Activated CD4-positive, alpha-beta T cell treated with anti-CD3 and anti-CD28 coated beads, Interleukin-2, amount 50 U/mL, for 1 hour (primary cell): ENCODE data around the gene ROR1.
"Not testable (repeated sequence)": the region's sequence is repeated elsewhere in the genome, so short reads cannot be mapped to it uniquely, and the experiment has no call there.

Experiments used
- DNase-seq: peaks from one replicate; pipeline ENCODE4 v3.0.0-alpha.2; 2020

The ROR1 gene

DNA sequence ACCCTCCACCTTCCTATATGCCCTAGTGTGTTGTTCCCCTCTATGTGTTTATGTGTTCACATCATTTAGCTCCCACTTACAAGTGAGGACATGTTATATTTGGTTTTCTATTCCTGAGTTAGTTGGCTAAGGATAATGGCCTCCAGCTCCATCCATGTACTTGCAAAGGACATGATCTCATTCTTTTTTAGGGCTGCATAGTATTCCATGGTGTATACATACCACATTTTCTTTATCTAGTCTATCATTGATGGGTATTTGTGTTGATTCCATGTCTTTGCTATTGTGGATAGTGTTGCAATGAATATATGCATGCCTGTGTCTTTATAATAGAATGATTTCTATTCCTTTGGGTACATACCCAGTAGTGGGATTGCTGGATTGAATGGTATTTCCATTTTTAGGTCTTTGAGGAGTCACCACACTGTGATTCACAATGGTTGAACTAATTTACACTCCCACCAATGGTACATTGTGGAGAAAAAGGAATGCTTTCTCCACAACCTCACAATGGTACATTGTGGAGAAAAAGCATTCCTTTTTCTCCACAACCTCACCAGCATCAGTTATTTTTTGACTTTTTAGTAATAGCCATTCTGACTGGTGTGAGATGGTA lies 52.5 kb downstream of the ROR1 start:
- DNase-seq: not testable (repeated sequence)

DNA sequence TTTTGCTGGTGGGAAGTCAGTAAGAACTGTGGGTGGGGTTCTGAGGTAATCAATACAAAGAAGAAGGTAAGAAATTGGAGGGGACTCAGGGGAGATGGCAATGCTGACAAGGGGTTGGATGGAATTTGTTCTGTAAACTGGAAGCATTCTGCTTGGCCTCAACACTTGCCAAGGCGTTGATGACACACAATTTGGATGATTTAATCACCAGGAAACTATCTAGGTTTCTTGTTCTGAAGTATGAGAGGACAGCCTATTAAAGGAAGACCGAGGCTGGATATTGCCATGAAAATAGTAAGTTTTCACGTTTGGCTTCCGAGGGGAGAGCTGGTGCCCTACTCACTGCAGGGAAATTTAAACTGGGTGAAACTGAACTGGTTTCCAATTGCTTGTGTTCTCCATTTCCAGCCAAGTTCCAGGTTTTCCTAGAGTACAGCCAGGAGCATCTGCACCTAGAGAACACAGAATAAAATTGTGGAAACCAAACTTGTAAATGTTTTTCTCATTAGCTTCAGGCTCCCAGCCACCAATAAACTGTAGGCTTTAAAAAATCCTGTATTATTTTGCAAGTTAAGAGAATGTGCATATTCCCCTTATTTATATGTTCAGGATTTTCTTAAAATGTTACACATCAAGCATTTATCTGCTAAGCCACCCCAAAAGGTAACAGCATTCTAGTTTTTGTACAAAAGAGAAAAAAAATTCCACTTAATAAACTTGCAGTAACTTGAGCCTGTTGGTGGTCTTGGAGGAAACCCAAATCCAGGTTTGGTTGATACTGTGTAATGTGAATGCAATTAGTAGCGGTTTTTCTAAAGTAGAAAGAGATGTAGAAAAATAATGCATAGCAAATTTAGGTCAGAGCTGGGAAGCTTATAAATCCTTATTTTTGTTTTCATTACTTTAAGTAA lies 53.8 kb downstream of the ROR1 start:
- DNase-seq: no peak

DNA sequence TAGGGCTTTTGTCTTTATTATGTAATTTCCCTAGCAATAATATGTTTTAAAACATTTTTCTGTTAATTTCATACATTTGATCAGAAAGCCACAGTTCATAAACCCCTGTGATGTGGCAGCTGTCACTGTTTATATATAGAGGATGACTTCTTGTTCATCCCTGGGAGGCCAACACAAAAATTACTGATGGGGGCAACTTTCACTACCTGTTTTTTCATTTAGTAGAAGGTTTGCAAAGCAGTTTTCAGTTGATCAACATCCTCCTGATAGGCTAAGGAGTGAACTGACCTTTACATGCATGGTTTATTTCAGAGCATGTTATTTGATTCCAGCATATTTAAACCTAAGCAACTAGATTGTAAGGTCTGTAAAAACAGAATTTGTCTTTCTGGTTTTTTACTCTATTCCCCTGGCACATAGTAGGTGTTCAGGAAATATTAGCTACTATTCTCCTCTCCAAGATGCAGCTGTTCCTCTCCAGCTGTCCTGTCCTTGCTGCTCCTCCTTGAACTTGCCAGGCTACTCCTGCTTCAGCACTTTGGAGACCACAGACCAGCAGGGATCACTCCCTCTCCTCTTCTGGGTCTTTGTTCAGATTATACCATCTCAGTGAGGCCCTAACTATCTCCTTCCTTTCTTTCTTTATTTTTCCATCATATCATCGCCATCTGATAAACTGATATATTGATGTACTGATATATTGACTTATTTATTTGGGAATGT lies 54.7 kb downstream of the ROR1 start:
- DNase-seq: no peak

DNA sequence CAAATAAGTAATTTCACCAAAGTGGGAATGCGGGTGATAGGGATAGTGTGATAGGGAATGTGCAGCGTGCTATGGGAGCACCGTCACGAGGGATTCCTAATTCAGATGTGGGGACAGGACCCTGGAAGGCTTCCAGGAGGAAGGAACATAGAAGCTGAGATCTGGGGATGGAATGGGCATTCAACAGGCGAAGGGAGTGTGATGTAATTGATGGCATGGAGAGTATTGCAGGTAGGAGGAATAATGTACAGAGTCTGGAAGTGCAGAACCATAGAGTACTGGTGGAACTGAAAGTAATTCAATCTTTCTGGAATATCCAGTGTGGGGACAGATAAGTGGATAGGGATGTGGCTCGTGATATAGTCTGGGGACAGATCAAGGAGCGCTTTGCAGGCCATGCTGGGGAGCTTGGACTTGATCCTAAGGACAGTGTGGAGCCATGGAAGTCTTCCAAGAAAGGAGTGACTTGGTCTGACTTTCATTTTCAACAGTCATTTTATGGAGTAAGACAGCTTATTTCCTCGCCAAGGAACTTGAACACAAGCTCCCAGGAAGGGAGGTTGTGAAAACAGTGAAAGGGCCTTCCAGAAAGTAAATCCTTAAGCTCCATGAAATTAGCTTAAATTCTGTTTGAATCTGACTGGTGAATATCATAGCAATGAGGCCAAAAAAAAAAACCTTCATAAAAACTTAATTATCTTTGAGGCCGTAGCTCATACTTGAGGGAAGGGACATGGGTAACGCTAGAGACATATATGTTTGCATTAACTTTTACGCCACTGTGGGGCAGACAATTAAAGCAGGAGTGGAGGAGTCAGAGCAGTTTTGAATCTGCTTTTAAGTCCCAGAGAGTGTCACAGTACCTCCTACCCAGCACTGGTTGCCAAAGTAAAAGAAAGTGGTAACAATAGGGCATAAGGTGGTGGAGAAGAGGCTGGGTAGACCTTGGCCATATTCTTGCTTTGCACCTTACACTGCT lies 55.8 kb downstream of the ROR1 start:
- DNase-seq: no peak

DNA sequence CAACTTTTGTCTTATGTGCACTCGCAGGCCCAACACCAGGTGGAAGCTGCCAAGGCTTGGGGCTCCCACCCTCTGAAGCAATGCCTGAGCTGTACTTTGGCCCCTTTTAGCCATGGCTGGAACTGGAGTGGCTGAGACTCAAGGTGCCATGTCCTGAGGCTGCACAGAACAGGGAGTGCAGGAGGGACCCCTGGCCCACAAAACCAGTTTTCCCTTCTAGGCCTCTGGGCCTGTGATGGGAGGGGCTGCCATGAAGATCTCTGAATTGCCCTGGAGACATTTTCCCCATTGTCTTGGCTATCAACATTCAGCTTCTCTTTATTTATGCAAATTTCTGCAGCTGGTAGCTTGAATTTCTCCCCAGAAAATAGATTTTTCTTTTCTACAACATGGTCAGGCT lies 57.6 kb downstream of the ROR1 start:
- no peak for DNase-seq

DNA sequence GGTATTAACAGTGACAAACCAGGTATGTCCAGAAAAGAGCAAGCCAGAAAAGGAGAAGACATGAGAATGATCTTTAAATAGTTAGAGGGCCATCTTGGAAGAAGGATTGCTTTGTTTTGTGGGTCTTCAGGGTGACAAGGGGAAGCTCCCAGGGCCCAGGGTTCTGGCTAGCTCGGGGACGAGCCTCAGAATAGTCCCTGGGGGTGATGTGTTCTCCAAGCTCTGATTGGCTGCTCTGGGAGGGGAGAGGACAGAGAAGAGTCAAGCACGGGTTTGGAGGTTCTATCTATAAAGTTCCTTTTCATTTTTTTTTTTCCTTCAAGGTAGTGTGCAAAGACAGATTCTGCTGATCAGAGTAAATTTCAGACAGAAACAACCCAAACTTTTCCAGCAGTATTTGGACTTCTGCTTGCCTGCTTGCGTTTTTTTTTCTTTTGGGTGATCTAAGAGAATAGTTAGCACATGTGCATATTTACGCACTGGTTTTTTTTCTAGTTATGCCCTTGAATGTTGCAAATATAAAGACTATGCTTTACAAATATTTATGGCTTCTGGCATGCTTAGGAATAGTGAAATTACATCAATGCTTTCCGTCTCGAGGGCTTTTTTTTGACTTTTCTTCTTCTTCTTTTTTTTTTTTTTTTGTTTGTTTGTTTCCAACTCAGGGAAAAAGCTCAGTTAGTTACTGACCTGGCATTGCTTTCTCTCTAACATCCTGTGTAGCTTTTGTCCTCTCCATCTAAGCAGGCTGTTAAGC lies 59.7 kb downstream of the ROR1 start:
- no peak for DNase-seq

DNA sequence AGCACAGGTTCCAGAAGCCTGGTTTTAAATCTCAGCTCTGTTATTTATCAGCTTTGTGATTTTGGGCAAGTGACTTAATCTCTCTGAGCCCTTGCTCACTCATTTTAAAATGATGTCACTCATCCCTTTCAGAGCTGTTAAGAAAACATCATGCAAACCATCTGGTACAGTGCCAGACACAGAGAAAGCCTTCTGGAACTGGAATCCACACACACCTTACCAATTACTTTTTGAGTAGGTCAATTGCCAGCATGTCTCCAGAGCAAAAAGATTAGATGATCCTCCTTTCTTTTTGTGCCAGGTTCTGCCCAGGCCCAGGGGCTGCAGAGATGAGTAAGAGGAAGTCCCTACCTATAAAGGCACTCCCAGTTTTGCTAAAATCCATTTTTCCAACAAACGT lies 61.3 kb downstream of the ROR1 start:
- DNase-seq: no peak

DNA sequence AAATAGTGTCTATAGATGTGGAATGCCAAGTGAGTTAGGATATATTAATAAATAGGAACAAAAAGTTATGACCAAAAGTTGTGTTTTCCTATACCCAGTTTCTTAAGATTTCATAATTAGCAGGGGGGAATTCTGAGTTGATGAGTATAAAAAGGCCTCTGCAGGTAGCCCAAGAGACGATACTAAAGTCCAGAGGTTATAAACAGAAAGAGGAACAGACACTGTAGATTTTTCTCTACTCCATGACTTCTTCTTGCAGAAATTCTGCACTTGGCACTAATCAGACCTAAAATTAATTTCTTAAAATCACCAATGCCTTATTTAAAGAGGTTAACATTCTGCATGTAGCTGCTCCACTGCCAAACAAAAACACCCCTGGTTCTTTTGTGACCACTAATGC lies 62.6 kb downstream of the ROR1 start:
- DNase-seq: no peak

DNA sequence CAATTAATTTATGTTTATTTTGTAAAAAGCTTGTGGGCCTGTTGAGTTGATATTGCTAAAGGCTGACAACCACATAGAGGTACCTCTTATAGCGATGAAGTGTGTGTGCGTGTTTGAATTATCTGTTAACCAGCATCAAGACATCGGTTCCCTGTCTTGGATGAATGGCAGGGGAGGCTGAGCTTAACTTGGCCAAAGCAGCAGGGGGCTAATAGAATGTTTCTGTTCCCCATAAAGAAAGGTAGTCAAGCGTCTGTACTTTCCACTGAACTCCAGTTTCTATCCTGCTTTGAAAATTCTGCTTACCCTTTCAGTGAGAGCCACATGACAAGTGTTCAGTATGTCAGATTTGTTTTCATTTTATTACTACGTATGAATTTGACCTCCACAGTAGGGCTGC lies 63.0 kb downstream of the ROR1 start:
- no peak for DNase-seq

DNA sequence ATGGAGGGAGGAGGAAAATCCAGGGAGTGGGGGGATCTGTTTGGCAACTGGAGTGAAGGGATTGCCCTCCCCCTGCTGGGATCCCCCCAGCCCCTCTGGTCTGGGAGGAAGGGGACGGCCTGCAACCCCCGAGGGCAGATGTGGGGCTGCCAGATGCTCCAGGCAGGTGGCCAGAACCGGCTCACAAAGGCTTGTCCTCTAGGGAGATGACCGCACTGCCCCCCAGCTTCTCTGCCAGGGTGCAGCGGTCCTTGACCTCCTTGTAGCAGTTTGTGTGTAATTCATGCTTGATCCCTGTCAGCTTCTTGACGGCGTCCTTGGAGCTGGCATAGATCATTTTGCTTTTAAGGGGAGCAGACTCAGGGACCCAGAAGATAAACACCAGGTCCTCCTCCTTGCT lies 69.2 kb downstream of the ROR1 start:
- no peak for DNase-seq

DNA sequence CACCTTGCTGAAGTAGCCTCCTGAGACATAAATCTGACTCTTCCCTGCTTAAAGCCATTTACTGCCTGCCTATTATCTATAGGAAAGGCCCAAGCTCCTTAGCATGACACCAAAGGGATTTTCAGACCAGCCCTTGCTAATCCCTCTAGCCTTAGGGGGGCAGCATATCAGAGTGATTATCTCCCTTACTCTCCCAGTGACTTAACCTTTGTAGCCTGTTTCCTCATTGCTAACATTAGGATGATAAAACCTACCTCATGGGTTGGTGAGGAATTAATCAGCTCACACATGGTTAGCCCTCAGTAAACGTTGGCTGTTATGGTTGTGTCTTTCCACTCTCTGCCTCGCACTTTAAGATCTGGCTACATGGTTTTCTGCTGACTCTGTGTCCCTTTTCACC lies 70.1 kb downstream of the ROR1 start:
- no peak for DNase-seq

DNA sequence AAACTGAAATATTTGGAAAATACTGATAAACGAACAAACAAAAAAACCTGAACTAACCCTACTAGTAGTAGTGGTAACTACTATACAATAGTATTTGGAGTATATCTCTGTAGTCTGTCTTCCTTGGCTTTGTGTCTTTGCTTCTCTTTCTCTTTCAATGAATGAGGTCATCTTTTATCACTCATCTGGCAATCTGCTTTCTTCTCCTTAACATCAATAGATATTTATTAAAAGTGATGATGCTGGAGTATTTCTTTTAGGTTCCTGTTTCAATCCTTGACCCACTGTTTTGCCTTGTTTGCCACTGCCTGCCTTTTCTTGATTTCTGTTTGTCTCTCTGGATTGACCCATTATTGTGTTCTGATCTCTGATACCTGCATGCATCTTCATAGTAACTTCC lies 71.5 kb downstream of the ROR1 start:
- no peak for DNase-seq

DNA sequence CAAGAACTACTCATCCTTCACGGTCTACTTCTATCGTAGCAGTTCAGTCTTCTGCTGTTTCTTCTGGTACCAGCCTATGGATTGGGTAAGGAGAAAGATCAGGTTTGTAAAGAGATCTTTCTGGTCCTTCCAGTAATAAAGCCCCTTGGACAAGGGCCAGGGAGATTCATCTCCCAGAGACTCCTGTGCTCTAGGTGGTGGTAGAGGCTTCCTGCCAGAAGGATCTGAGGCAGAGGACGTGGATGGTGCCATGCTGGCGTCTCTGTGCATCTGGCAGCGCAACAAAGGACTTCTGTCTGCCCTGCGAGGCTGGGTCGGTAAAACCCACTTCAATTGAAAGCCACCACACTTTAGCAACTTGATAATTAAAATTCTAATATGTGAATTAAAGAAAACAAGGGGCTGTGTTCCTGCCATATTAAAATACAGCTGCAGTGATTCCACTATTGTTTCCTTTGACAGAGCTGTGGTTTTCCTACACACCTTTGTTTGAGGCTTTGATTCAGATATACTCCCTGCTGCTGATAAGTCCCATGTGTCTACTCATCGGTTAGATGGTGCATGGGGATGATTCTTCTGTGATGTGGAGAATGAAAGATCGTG lies 73.6 kb downstream of the ROR1 start:
- DNase-seq: no peak

DNA sequence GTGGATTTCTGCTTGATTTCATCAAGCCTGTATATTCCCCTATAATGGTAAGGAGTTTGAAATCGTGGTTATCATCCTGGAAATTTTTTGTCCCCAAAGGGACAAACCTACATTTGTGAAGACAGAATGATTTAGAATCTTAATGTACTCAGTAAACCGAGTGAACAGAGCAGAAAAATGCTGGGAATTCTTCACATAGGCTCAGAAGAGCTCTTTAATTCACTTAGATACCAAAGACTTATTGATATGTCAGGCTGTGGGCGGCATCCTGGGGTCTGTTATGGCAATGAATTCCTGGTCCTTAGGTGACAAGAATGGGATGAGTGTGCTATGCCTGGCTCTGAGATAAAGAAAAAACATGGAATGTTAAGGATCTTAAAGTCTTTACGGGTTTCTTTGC lies 74.9 kb downstream of the ROR1 start:
- DNase-seq: no peak

DNA sequence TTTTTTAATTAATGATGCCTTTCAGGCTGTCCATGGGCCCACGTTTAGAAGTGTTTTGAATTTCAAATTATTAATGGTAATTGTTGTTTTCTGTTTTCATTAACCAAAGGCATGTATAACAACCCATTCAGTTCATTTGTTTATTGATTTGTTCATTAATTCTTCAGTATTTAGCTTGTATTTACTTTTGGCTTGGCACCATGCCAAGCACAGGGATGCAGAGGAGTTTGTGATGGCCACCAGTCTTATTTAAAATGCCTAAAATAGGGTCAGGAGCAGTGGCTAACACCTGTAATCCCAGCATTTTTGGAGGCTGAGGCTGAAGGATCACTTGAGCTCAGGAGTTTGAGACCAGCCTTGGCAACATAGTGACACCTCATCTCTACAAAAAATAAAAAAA lies 75.3 kb downstream of the ROR1 start:
- no peak for DNase-seq

DNA sequence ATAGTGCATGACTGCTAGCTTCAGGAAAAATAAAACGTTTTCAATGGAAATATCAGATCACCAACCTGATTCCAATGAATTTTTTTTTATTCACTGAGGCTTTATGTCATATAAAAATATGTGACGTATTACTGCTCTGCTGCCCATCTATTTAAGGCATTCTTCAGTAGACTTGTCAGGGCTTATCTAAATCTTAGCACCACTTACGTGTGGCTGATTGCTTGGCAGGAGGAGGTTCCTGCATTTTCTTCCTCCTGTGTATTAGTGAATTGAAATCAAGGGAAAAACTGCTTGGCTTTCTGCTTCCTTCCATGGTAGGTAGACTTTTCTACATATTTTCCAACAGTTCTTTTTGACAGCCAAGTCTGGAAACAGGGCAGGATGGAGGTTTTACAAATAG lies 80.3 kb downstream of the ROR1 start:
- no peak for DNase-seq

DNA sequence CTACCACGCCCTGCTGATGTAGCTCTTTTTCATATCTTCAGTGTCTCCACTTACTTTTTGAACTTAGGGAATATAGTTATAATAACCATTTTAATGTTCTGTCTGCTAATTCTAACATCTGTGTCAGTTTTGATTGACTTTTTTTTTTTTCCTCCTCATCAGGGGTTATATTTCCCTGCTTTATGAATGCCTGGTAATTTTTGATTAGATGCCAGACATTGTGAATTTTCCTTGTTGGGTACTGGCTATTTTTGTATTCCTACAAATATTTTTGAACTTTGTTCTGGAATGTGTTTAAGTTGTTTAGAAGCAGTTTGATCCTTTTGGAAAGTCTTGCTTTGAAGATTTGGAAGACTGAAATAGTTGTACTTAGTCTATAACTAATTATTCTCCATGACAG lies 82.1 kb downstream of the ROR1 start:
- DNase-seq: no peak

DNA sequence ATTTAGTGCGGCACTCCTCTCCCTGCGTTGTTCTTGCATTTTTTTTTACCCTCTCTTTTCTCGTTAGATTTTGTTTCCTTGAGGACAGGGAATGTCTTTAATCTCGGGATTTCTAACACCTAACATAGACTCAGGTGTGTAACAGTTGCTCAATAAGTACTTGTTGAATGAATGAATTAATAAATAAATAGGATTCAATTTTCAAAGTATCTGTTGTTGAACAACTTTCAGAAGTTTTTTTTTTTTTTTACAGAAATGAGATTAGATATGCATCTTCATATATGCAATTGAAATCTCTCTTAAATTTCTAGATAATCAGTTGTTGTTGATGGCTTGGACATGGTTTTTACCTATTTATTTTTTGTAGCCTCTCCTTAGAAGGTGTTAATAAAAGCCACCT lies 83.1 kb downstream of the ROR1 start:
- DNase-seq: no peak

DNA sequence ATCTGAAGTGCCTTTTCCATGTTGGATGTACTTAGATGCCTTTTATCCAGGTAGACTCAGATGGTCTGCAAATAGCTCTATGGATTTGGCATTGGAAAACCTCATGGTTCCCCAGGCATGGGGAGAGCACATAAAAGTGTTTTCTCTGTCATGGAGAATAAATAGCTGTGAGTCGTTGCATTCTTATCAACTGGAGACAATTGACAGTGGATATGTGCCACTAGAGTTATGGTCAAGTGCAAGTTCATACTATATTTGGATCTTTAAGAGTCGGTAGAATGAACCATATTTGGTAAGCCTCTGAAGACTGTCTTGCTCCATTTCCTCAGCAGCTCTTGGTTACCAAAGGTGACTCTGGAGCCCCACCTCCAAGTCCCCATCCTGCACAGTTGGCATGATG lies 83.7 kb downstream of the ROR1 start:
- DNase-seq: no peak

DNA sequence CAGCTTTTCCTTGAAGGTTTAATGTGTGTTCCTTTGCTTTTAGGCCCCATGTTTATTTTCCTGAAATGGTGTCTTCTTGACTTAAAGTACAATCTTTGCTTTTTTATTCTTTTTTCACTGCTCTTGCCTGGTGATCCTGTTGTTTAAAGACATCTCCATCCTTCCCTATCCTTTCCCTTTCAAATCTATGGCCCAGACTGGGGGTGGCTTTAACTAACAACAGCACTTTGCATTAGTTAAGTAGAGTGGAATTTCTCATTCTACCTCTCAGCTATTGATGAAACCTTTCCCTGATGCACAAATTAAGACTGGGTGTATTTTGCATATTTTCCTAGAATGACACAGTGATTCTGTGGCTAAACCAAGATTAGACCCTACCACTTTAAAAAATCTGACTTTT lies 84.3 kb downstream of the ROR1 start:
- DNase-seq: no peak

DNA sequence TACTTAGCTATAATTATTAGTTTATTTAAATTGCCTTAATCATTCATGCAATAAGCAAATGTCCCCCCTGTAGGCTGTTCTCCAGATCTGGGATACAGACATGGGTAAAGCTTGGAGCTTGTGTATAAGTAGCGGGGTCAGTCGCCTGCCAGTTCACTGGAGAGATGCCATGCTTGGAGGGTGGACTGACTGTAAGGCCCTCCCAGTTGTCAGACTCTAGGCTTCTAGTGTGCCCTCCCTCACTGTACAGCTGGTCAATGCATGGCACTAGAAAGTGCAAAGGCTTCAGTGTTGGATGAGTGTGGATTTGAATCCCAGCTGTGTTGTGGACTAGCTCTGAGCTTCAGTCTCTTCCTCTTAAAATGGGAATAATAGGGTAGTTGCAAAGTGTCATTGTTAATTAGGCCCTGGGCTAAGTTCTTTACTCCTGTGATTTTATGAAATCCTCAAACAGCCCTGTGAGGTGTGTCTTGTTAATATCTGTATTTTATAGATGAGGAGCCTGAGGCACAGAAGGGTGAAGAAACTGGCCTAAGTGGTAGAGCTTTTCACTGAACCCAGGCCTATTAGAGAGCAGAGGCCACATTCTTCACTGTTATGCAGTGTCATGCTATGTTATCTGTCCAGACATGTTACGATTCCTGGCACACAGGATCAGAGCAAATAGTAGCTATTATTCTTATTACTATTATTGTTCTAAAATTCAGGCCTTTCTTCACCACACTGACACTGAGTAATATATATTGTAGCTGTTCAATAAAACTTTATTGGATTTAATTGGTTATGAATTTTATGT lies 85.9 kb downstream of the ROR1 start:
- DNase-seq: no peak
